OCI-LY7 (cell line): ENCODE data around the gene IL17REL. TPM values are rescaled to one million over a fixed set of nuclear protein-coding genes. Genes with fewer than 3 reads are reported as not detected.

Experiments used
- BruUV-seq: library from RNA; stranded (reverse); fragments of 400-500 nt; replicated peaks from 2 replicates; lab custom pipeline; 2021; lab: Mats Ljungman, UMichigan
- CTCF ChIA-PET: fragments of 300-600 bp; sonication (Branson Sonifier 250); formaldehyde crosslinking; loops from one replicate; lab custom pipeline; 2022; ENCODE audit warnings: antibody characterized with exemption; ENCODE audit not compliant: unreplicated experiment; lab: Charles Lee
- POLR2A ChIA-PET: fragments of 300-600 bp; sonication (Branson Sonifier 250); formaldehyde crosslinking; loops from one replicate; lab custom pipeline; 2022; ENCODE audit warnings: antibody characterized with exemption; lab: Charles Lee
- DNase-seq: peaks from one replicate; pipeline ENCODE4 v3.0.0-alpha.2; 2015; ENCODE audit warnings: low spot score
- H2AFZ ChIP-seq: fragments of 200-600 bp; sonication (generic), shearing (Covaris generic); 2 replicates; pipeline ENCODE4 v1.6.1; 2014; ENCODE audit warnings: mild to moderate bottlenecking, antibody characterized with exemption, low read length, moderate library complexity
- H3K27ac ChIP-seq: fragments of 200-600 bp; sonication (generic); 2 replicates; pipeline ENCODE4 v1.5.1; 2014; ENCODE audit warnings: mixed run types, low read depth, mild to moderate bottlenecking, moderate library complexity, low read length, inconsistent platforms; ENCODE audit not compliant: poor library complexity, severe bottlenecking
- H3K36me3 ChIP-seq: fragments of 200-600 bp; sonication (generic); 2 replicates; pipeline ENCODE4 v1.6.1; 2014; ENCODE audit warnings: mild to moderate bottlenecking, antibody characterized with exemption, low read length, moderate library complexity, mixed read lengths; ENCODE audit not compliant: insufficient read depth
- H3K4me1 ChIP-seq: fragments of 200-600 bp; sonication (generic); 2 replicates; pipeline ENCODE4 v1.5.1; 2014; ENCODE audit warnings: mild to moderate bottlenecking, low read length; ENCODE audit not compliant: insufficient read depth, poor library complexity, severe bottlenecking
- H3K4me2 ChIP-seq: fragments of 200-600 bp; sonication (generic); 2 replicates; pipeline ENCODE4 v1.6.1; 2014; ENCODE audit warnings: mild to moderate bottlenecking, low read length
- H3K4me3 ChIP-seq: fragments of 200-600 bp; sonication (generic); 2 replicates; pipeline ENCODE4 v1.5.1; 2014; ENCODE audit warnings: mild to moderate bottlenecking, low read depth, low read length; ENCODE audit not compliant: poor library complexity, severe bottlenecking
- H3K79me2 ChIP-seq: fragments of 200-600 bp; sonication (generic); 2 replicates; pipeline ENCODE4 v1.6.1; 2016; ENCODE audit warnings: low read depth, mild to moderate bottlenecking, low read length, moderate library complexity, mixed read lengths; ENCODE audit not compliant: insufficient read depth
- H3K9me2 ChIP-seq: fragments of 200-600 bp; sonication (generic); 2 replicates; pipeline ENCODE4 v1.6.1; 2016; ENCODE audit warnings: mild to moderate bottlenecking, low read length, mixed read lengths; ENCODE audit not compliant: insufficient read depth
- H3K9me3 ChIP-seq: fragments of 200-600 bp; sonication (generic); 2 replicates; pipeline ENCODE4 v1.6.1; 2014; ENCODE audit warnings: mild to moderate bottlenecking, mixed run types, low read length, mixed read lengths
- H4K20me1 ChIP-seq: fragments of 200-600 bp; sonication (generic); 2 replicates; pipeline ENCODE4 v1.6.1; 2014; ENCODE audit warnings: mild to moderate bottlenecking, antibody characterized with exemption, low read length, moderate library complexity, mixed read lengths; ENCODE audit not compliant: insufficient read depth
- CTCF ChIP-seq: fragments of 200-600 bp; sonication (generic); conservative IDR thresholded peaks from 2 replicates; pipeline ENCODE4 v1.5.1; 2014; ENCODE audit warnings: mild to moderate bottlenecking, antibody characterized with exemption, low read length, moderate library complexity, mixed read lengths
- EZH2phosphoT487 ChIP-seq: fragments of 200-600 bp; sonication (generic); IDR thresholded peaks from 2 replicates; pipeline ENCODE4 v1.6.1; 2018; ENCODE audit warnings: low read depth, borderline replicate concordance, mild to moderate bottlenecking, mixed run types, antibody characterized with exemption, low read length, moderate library complexity, mixed read lengths
- intact Hi-C: fragments of 100-400 bp; cut with micrococcal nuclease; formaldehyde crosslinking; loops from one replicate; pipeline ENCODE4 v1.10.0; 2022; ENCODE audit not compliant: unreplicated experiment
- total RNA-seq, 2 experiments: library from RNA; depleted of rRNA in 1 of 2; stranded (reverse); fragments of >200 nt in 1 of 2; shearing (Covaris generic) in 1 of 2; gene quantifications; 2 replicates each; pipeline ENCODE4 v1.2.3, GENCODE V29; 2014 to 2022

IL17REL gene
- total RNA-seq, 2 experiments from 2014 or later, result 0.03 TPM; not detected in 1

GRCh38 chr22:50015451-50016307 is 3.1 kb upstream of the IL17REL start:
- Histone ChIP-seq H3K4me1 (peaks cover 7% of the 10 kb centered on the region), H2AFZ (no peak overlapping the region), H3K79me2 (no peaks in the 10 kb centered on the region), H3K9me2 (no peaks in the 10 kb centered on the region), H3K4me2 (no peak overlapping the region), H3K4me3 (no peak overlapping the region), H3K36me3 (no peaks in the 10 kb centered on the region), H3K9me3 (peaks cover 7% of the 10 kb centered on the region; the same call in 1 of the 2 replicates), H4K20me1 (no peaks in the 10 kb centered on the region), H3K27ac (no peak overlapping the region)
- ChIA-PET POLR2A (no interaction called here), CTCF (no interaction called here)
- intact Hi-C loops, result no loop called here
- TF ChIP-seq EZH2phosphoT487 (no peak), CTCF (no peak)
- no peak for DNase-seq
- BruUV-seq, result no TSS peak

GRCh38 chr22:50014655-50015401 is 2.3 kb upstream of the IL17REL start:
- Histone ChIP-seq H2AFZ (no peak overlapping the region), H3K79me2 (no peaks in the 10 kb centered on the region), H3K4me1 (peaks cover 7% of the 10 kb centered on the region), H3K4me3 (no peak overlapping the region), H3K27ac (no peak overlapping the region), H3K36me3 (no peaks in the 10 kb centered on the region), H3K9me3 (peaks cover 5% of the 10 kb centered on the region; the same call in 1 of the 2 replicates), H3K9me2 (no peaks in the 10 kb centered on the region), H3K4me2 (no peak overlapping the region), H4K20me1 (no peaks in the 10 kb centered on the region)
- no peak for TF ChIP-seq CTCF
- TF ChIP-seq EZH2phosphoT487, result no peak
- POLR2A ChIA-PET, result no interaction called here
- CTCF ChIA-PET, result no interaction called here
- BruUV-seq, result no TSS peak
- DNase-seq, result no peak
- intact Hi-C loops, result no loop called here
